SW480 (cell line): ENCODE results near the gene SPON1.
"Not testable (repeated sequence)": the region's sequence is repeated elsewhere in the genome, so short reads cannot be mapped to it uniquely, and the experiment has no call there.

Source experiments
- DNase-seq: peaks from one replicate; pipeline ENCODE4 v3.0.0-alpha.2; 2016; ENCODE audit warnings: low spot score

The SPON1 gene

DNA sequence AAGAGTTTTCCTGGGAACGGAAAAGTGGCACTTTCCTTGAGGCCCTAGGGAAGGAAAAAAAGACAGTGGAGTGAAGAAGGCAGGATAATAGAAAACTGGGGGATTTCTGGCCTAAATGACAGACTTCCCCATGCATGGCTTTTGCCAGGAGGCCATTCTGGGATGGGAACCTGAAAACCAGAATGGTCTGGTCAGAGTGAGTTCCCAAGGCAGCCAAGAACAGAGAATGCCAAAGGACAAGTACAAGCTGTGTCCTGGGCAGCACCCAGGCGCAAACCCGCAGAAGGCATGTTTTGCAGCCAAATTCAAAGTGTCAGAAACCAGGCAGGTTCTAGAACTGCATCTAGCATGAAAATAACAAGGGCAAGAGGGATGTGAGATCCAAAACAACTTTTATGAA is 162.4 kb downstream of the SPON1 start:
- DNase-seq: no peak

DNA sequence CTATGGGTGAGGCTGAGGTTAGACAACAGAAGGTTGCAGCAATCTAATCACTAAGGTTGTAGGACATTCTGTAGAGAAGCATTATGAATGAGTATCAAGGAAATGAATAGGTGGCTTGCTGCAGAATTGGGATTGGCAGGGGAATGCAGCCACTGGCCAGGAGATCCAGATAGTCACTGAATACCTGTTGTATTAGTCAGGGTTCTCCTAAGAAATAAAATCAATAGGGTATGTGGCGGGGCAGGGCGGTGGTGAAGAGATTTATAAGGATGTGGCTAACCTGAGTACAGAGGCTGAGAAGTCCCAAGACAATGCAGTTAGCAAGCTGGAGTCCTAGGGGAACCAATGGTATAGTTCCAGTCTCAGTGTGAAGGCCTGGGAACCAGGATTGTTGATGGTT is 163.0 kb downstream of the SPON1 start:
- DNase-seq: no peak

DNA sequence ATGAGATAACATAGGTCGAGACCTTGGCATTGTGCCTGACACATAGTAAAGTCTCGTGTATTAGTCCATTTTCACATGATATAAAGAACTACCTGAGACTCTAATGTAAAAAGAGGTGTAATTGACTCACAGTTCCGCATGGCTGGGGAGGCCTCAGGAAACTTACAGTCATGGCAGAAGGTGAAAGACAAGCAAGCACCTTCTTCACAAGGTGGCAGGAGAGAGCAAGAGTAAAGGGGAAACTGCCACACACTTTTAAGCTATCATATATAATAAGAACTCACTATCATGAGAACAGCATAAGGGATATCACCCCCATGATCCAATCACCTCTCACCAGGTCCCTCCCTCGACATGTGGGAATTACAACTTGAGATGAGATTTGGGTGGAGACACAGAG is 165.2 kb downstream of the SPON1 start:
- no peak for DNase-seq

DNA sequence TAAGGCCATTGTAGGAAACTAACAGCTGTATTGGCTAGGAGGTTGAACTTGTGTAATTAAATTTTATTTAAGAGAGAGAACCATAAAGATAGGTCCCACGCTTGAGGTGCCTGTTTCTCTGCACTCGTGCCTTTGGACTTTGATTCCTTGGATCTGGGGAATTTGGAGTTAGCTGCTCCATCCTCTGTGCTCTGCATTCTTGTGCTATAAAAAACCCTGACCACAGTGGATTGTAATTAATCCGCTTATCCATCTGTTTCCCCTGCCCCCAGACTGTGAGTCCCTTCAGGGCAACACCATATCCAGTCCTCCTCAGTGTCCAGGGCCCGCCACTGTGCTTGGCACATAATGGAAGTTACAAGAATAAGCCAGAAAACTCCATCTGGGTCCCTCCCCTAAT is 169.8 kb downstream of the SPON1 start:
- peak; percentile 8 for DNase-seq

DNA sequence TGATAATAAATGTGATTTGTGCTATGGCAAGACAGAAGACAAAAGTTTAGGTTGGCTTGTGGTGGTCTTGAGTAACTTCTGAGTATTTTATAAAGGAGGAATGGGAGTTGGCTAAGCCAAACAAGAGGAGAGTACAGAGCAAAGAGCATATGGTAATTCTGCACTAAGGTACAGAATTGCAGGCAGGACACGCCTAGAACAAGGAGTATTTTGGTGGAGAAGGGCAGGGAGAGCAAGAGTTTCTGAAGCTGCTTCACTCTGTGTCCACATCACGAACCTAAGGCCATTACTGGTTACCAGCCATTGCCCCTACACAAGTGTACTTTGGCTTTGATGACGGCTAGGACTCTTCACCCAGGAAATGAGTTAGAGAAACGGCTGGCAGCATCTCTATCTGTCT is 170.9 kb downstream of the SPON1 start:
- DNase-seq: no peak

DNA sequence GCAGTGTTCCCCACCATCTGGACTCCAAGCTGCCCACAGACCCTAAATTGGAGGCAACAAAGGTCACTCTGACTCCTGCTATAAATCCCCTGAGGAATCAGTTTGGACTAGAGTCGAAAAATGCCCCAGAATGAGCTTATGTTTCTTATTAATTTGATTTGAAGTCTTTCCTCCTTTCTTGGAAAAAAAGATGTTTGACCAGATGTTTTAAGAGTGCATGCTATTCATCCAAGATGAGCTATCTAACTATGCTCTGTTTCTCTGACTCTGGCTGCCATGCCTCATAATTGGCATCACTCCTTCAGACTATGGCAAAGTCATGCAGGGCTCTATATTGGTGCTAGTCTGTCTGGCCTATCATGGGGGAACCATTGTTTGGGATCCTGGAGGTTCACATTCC is 174.0 kb downstream of the SPON1 start:
- no peak for DNase-seq

DNA sequence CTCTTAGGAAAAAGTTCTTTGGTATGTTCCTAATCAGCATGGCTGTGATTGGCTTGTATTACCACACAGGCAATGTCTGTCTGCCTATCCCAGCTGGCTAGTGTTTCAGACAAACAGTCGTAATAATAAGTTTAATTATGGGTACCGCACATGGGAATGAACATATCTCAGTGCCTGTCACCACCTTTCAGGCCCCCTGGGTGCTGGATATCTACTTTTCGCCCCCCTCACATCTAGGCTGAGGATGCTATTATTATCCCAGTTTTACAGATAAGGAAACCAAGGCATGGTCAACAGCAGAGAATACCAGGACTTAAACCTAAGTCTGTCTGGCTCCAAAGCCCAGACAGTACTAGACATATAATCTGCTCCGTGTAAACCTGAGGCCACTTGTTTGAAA is 174.8 kb downstream of the SPON1 start:
- DNase-seq: no peak

DNA sequence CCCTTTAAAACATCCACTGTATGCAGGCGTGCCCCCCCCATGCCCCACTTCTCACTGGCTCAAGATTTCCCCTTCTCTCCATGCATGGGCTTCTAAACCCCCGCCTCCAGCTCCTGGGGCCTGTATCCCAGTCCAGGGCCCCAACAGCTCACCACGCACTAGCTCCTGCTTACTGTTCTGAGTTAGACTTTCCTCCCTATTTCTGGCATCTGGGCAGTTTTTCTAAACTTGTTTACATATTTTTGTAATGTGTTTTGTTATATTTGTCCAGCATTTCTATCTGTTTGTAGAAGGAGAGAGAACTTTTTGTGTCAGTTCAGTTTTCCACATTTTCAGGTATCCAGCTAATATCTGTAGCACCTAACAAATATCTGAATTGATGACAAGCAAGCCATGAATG is 178.5 kb downstream of the SPON1 start:
- DNase-seq: no peak

DNA sequence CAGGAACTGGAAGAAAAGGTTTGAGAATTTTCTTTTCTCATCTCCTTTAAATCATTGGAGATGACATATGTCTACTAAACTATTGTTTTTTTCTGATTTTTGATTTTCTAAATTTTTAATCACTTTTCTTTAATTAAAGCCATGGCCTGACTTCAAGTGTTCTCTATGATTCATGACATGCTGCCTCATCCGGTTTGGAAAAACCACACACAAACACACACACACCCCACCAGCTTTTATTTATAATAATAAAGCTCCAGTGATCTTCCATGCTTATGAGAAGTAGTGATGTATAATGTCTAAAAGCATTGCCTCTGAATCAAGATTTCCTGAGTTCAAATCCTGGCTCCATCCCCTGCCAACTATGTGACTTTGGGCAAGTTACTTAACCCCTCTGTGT is 179.2 kb downstream of the SPON1 start:
- no peak for DNase-seq

DNA sequence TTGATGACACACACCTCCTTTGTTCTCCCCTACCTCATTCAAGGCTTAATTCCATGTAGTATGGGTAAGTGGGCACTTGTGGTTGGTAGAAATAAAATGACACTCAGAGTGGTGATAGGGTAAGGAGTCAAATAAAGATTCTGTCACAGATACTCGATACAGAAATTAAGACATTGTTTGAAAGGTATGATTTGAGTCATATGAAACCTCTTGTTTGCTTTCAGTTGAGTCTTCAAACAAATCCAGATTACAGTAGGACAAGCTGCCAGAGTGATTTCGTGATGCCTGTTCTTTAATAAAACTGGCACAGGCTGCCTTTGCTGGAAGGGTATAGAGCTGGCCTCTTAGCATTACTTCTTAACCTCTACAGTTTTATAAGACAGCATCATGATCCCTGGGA is 182.4 kb downstream of the SPON1 start:
- DNase-seq: no peak

DNA sequence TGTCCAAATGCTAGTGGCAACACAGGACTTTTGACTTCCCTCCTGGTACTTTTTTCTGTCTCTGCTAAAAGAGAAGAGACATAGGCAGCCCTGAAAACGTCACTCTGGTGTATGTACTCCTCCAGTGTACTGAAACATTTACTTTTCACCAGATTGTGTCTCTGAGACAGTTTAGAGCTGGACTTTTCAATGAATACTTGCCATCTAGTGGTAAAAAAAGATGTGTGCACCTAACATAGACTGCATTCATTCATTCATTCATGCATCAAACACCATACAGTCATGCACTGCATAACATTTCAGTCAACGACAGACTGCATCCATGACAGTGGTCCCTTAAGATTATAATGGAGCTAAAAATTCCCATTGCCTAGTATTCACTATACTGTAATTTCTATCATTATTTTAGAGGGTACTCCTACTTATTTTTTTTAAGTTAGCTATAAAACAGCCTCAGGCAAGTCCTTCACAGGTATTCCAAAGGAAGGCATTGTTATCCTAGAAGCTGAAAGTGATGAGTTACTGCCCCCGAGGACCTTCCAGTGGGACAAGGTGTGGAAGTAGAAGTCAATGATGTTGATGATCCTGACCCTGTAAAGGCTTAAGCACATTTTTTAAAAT is 186.2 kb downstream of the SPON1 start:
- peak; percentile 64 for DNase-seq

DNA sequence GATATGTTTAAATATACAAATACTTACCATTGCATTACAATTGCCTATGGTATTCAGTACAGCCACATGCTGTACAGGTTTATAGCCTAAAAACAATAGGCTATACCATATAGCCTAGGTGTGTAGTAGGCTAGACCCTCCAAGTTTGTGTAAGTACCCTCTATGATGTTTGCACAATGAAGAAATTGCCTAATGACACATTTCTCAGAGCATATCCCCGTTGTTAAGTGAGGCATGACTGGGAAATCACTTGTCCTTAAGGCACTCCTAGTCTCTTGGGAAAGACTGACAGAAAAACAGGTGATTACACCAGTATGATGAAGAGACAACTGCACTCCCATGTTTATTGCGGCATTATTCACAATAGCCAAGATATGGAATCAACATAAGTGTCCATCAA is 187.2 kb downstream of the SPON1 start:
- no peak for DNase-seq

DNA sequence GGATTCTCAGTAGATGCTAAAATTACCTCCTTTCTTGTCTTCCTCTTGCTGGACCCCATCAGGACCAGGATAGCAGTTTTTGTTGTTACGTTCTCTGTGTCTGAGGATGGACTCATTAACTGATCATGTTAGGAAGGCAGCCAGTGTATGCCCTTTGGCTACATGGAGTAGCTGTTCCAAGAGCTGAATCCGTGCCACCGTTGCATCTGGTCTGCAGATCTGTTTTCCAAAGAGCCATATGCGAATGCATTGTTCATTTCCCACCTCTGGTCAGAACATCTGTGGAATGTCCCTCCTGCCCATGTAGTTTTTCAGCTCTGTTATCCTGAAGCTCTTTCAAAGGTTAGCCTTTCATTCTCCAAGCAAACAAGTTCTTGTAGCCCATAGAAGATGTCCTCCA is 188.4 kb downstream of the SPON1 start:
- DNase-seq: no peak

DNA sequence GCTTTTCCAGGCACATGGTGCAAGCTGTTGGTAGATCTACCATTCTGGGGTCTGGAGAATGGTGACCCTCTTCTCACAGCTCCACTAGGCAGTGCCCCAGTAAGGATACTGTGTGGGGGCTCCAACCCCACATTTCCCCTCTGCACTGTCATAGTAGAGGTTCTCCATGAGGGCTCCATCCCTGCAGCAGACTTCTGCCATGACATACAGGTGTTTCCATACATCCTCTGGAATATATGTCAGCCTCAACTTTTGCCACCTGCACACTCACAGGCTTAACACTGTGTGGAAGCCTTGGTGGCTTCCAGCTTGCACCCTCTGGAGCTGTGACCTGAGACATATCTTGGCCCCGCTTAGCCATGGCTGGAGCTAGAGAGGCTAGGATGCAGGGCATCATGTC is 191.6 kb downstream of the SPON1 start:
- DNase-seq: not testable (repeated sequence)

DNA sequence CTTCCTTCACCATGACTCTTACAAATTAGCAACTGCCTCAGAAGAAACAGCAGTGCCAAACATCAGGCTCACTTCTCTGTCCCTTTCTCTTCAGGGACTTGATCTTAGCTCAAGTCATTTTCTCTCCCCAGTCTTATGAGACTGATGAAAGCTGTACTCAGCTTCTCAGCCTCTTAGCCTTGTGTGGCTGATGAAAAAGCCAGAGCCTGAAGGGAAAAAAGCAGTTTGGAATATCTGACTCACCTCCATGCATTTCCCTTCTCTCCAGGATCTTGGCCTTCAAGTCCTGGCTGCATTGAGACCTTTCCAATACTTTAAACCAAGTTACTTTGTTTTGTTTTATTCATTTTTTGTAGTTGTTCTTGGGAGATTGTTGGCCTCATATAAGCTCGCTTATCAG is 195.9 kb downstream of the SPON1 start:
- no peak for DNase-seq

DNA sequence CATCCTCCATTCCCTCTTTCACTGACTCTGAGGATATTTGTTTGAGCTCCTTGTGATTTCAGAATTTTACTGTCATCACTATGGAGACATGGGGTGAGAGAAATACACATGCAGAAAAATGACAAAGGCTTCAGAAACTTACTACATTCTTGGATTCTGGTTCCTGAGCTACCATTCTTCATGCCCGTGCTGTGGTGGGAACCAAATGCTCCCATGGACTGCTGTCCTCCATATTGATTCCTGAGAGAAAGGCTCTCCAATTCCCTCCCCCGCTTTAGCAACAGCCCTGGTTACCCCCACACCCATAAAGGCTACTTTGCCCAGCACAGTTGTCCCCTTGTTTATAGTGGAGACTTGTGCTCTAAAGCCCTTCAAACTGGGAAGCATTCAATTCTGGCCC is 201.1 kb downstream of the SPON1 start:
- no peak for DNase-seq

DNA sequence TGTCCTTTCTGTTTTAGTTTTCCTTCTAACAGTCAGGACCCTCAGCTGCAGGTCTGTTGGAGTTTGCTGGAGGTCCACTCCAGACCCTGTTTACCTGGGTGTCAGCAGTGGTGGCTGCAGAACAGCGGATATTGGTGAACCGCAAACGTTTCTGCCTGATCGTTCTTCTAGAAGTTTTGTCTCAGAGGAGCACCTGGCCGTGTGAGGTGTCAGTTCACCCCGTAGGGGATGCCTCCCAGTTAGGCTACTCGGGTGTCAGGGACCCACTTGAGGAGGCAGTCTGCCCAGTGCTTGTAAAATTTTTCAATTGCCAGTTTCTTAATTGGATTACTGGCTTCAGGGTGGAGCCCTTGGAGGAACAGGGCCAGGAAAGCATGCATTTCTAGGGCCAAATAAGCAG is 211.2 kb downstream of the SPON1 start:
- DNase-seq: not testable (repeated sequence)

DNA sequence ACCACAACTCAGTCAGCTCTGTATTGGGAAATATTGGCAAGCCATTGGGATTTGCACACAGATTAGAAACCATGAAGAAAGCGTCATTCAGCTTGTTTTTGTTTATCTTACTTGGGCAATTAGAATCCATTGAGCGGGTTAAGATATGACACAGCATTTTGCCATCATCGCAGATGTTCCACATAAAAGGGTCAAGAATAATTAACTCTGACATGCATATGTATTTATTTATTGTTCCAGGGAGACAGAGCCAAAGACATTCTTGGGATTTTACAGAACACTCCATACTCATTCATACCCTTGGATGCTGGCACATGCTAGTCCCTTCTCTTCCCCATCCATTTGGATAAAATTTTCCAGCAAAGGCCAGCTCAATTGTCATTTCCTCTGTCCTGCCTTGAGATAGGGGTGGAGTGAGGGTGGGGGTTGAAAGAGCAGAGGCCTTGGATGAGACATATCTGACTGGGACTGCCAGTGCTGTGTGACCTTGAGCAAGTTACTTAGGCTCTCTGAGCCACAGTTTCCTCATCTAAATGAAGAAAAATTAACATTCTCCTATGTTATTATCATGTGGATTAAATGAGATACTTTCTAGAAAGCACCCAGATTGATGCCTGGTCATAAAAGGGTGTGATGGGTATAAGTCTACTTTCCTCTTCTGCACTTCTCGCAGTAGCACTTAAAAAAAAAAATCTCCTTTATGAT is 216.7 kb downstream of the SPON1 start:
- DNase-seq: no peak

DNA sequence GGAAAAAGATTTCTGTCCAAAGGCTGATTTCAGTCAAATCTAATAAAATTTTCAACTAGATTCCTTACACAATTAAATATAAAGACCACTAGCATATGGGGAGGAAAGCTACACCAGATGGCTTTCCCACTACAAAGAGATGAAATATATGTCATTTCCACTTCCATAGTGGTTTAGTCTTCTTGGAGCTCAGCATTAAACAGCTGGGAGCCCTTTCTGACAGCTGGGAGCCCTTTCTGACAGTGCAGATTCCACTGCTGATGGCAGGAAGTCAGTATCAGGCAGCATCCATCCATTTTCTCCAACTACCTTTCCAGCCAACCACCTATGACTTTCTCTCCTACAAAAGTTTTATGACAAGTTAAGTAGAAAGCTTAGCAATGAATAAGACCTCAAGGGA is 218.6 kb downstream of the SPON1 start:
- DNase-seq: no peak

DNA sequence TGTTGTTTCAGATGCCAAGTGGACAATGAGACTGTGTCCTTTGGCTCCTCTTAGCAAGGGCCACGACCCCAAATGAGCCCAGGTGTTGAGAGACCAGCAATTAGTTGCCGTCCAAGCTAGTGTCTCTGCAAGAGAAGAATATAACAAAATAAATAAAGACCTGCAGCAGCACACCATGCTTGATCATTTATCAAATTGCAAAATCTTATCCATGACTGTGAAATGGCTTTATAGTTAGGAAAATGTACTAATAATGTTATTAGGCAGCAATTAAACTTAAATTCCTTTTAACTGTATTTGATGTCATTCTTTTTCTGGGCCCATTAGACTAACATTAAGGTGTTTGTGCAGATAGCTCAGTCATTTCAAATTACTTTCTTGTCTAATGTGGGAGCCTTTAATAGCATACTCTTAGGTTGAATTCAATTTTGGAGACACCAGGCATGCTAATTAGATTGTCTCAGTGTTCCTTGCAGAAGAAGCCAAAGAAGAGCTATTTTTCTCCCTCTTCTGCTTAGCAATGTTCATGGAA is 220.4 kb downstream of the SPON1 start:
- no peak for DNase-seq

DNA sequence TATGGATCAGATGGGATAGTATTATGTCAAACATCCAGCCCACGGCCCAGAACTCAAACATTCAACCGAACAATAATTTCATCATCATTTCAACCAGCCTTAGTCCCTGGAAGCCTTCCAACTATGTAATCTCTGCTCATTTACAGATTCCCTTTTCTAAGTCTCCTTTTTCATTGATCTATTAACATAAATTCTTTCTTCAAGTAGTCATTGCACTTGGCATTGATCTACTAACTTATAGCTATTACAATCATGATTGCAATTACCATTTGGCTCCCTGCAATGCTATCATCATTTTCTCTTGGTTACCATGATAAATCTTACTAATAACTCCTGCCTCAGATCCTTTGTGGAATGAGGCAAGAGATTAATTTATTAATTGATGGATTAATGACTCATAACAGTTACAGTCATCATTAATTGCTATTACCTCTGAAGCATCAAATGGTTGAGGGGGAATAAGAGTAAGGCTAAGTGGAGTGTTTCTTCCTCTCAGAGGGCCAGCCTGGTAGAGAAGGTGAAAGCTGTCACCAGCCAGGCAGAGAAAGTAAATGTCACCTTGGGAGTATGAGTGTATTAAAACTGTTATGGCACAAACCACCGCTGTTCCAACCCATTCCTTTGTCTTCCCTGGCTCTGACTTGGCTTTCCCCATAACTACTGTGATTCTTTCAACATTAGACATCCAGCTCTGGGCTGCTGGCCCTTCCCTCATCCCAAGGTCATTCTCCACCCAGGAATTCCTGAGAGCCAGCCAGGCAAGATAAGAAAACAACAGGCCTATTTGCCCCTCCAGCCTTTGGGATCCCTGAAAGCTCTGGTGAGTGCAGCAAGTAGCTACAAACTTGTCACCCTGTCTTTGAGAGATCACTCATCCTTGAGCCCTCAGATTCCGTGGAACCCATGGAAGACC is 221.8 kb downstream of the SPON1 start:
- no peak for DNase-seq

DNA sequence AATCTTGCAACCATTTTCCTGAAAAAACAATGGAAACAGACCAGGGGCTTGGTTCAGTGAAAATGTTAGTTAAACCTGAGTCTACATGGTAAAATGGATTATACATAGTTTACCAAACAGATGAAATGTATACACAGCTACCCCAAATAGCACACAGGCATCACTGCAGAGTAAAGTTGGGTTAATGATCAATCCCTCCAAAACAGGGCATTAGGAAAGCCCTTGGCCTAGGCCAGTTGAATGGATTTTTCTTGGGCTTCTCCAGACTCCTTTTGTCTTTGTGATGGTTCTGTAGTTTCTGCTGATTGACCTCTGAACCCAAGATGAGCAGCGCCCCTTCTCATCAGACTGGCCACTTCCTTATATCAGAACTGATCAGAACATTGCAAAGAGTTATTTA is 222.9 kb downstream of the SPON1 start:
- DNase-seq: no peak
